CD4-positive, alpha-beta memory T cell (primary cell): ENCODE measurements around the gene SWAP70. TPM values are rescaled to one million over a fixed set of nuclear protein-coding genes. Genes with fewer than 3 reads are reported as not detected.

ENCODE experiments used
- CTCF ChIA-PET: fragments of 350-600 bp; sonication (Branson Sonifier 250); formaldehyde crosslinking; loops from one replicate; lab custom pipeline; 2021; ENCODE audit warnings: inconsistent platforms; ENCODE audit not compliant: partially characterized antibody; lab: Charles Lee
- POLR2A ChIA-PET: fragments of 350-600 bp; sonication (Branson Sonifier 250); formaldehyde crosslinking; loops from one replicate; lab custom pipeline; 2021; ENCODE audit not compliant: partially characterized antibody; lab: Charles Lee
- DNase-seq, 5 donors: peaks; one replicate each; pipeline versions ENCODE4 v3.0.0 to v3.0.0-alpha.2; 2020 to 2022; ENCODE audit warnings: mixed read lengths in 1 of 5
- H3K27ac ChIP-seq: one replicate; pipeline ENCODE4 v1.7.0; 2013; ENCODE audit warnings: low read depth, low read length
- H3K27me3 ChIP-seq: 2 replicates; pipeline ENCODE4 v1.7.0; 2013; ENCODE audit warnings: mild to moderate bottlenecking, low read length, moderate library complexity; ENCODE audit not compliant: insufficient read depth
- H3K36me3 ChIP-seq: 2 replicates; pipeline ENCODE4 v1.7.0; 2013; ENCODE audit warnings: mild to moderate bottlenecking, low read length, moderate library complexity; ENCODE audit not compliant: insufficient read depth
- H3K4me1 ChIP-seq: 2 replicates; pipeline ENCODE4 v1.7.0; 2013; ENCODE audit warnings: mild to moderate bottlenecking, low read length, moderate library complexity; ENCODE audit not compliant: insufficient read depth
- H3K4me3 ChIP-seq, 2 donors: one replicate each; pipeline ENCODE4 v1.7.0; 2013; ENCODE audit warnings: low read length in 2 of 2, mild to moderate bottlenecking in 1 of 2
- H3K9me3 ChIP-seq, 2 donors: one replicate each; pipeline ENCODE4 v1.7.0; 2013; ENCODE audit warnings: low read length in 2 of 2, control low read depth in 1 of 2; ENCODE audit not compliant: control insufficient read depth in 1 of 2
- H3K27ac Mint-ChIP-seq, 7 donors: one replicate each; pipeline ENCODE4 v1.8.0; 2020 to 2021; ENCODE audit warnings: mixed read lengths in 7 of 7, mild to moderate bottlenecking in 6 of 7, inconsistent platforms in 3 of 7, moderate library complexity in 3 of 7
- H3K27me3 Mint-ChIP-seq, 2 donors: one replicate each; pipeline ENCODE4 v1.8.0; 2020 to 2021; ENCODE audit warnings: mixed read lengths in 2 of 2
- H3K36me3 Mint-ChIP-seq, 2 donors: one replicate each; pipeline ENCODE4 v1.8.0; 2020 to 2021; ENCODE audit warnings: mixed read lengths in 2 of 2, inconsistent platforms in 1 of 2, mild to moderate bottlenecking in 1 of 2
- H3K4me1 Mint-ChIP-seq, 4 donors: one replicate each; pipeline ENCODE4 v1.8.0; 2020 to 2021; ENCODE audit warnings: mixed read lengths in 4 of 4, mild to moderate bottlenecking in 1 of 4
- H3K4me3 Mint-ChIP-seq, 8 donors: one replicate each; pipeline ENCODE4 v1.8.0; 2020 to 2021; ENCODE audit warnings: mixed read lengths in 8 of 8, mild to moderate bottlenecking in 7 of 8, moderate library complexity in 6 of 8, inconsistent platforms in 3 of 8
- H3K9me3 Mint-ChIP-seq, 8 donors: one replicate each; pipeline ENCODE4 v1.8.0; 2020 to 2021; ENCODE audit warnings: mixed read lengths in 8 of 8, mild to moderate bottlenecking in 5 of 8, inconsistent platforms in 3 of 8, moderate library complexity in 1 of 8
- intact Hi-C: fragments of 100-400 bp; cut with micrococcal nuclease; formaldehyde crosslinking; loops from one replicate; pipeline ENCODE4 v1.15.1; 2023
- polyA plus RNA-seq, 2 donors: library from polyadenylated mRNA; unstranded; fragments of 300-500 nt; fragmentation: Illumina TruSeq; gene quantifications; one replicate each; pipeline ENCODE4 v1.2.3, GENCODE V29; 2021
- total RNA-seq, 2 experiments: library from RNA; stranded (reverse); gene quantifications; one replicate each; pipeline ENCODE4 v1.2.3, GENCODE V29; 2021

SWAP70 gene
- total and polyA plus RNA-seq, 4 experiments from 2014 or later: 2.2 to 6.6 (median 4.9) TPM

- ChIA-PET CTCF (interaction anchor here (1.6 kb wide), 1 partner anchor 511 kb away, joined by 3 read pairs; no protein-coding TSS in a partner anchor), POLR2A (no interaction called here)
- Histone ChIP-seq H3K27me3 (no peaks in the 10 kb centered on the region), H3K9me3 (no peaks in the 10 kb centered on the region), H3K4me1 (no peaks in the 10 kb centered on the region), H3K27ac (no peak overlapping the region), H3K4me3 (no peak overlapping the region), H3K36me3 (no peaks in the 10 kb centered on the region)
- H3K36me3 Mint-ChIP-seq: peaks cover 2 to 5% of the 10 kb centered on the region in 2 donors
- no peak overlapping the region for H3K27ac Mint-ChIP-seq
- H3K9me3 Mint-ChIP-seq: no peaks in the 10 kb centered on the region
- H3K27me3 Mint-ChIP-seq: no peaks in the 10 kb centered on the region
- no peaks in the 10 kb centered on the region for H3K4me1 Mint-ChIP-seq
- H3K4me3 Mint-ChIP-seq: no peak overlapping the region
- intact Hi-C loops: no loop called here
- no peak for DNase-seq
These were observed 133.0 kb downstream of the SWAP70 start for GRCh38 chr11:9796854-9797253.

DNA sequence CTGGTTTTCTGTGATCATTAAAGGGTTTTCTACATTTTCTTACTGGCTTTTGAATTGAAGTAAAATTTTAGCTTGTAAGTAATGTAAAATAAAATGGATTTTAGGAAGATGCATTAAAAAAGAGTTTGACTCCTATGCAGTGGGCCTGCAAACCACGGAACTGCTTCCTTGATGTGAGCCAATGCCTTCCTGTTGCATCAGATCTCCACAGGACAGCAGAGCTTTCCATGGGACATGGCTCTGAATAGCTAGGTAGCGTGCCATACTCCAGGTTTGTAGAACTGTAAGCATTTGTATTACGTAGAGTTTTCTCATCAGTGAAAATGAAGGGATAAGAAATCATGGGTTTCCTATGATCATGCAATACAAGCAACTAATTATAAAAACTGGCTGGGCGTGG lies 133.4 kb downstream of the SWAP70 start:
- H3K27ac Mint-ChIP-seq: no peak overlapping the region

GRCh38 chr11:9799886-9800285 lies 136.0 kb downstream of the SWAP70 start:
- H3K27me3 Mint-ChIP-seq: no peaks in the 10 kb centered on the region
- Histone ChIP-seq H3K27ac (no peak overlapping the region), H3K27me3 (no peaks in the 10 kb centered on the region), H3K4me1 (no peaks in the 10 kb centered on the region), H3K4me3 (no peak overlapping the region), H3K9me3 (no peaks in the 10 kb centered on the region), H3K36me3 (no peaks in the 10 kb centered on the region)
- CTCF ChIA-PET: no interaction called here
- H3K9me3 Mint-ChIP-seq: no peaks in the 10 kb centered on the region
- H3K4me1 Mint-ChIP-seq: no peaks in the 10 kb centered on the region
- peaks cover 0 to 9% of the 10 kb centered on the region in 2 donors for H3K36me3 Mint-ChIP-seq
- intact Hi-C loops: no loop called here
- DNase-seq: no peak
- no peak overlapping the region for H3K27ac Mint-ChIP-seq
- H3K4me3 Mint-ChIP-seq: no peak overlapping the region
- POLR2A ChIA-PET: no interaction called here

More for the DNA sequence above, 133.4 kb downstream of the SWAP70 start:
- H3K27me3 Mint-ChIP-seq: no peaks in the 10 kb centered on the region
- no peaks in the 10 kb centered on the region for H3K27me3 ChIP-seq
- no peaks in the 10 kb centered on the region for H3K4me1 ChIP-seq
- intact Hi-C loops: no loop called here
- no peaks in the 10 kb centered on the region for H3K9me3 ChIP-seq
- ChIA-PET CTCF (interaction anchor here (1.6 kb wide), 1 partner anchor 510 kb away, joined by 3 read pairs; no protein-coding TSS in a partner anchor), POLR2A (no interaction called here)
- no peak for DNase-seq
- H3K9me3 Mint-ChIP-seq: no peaks in the 10 kb centered on the region
- H3K36me3 Mint-ChIP-seq: peaks cover 2 to 4% of the 10 kb centered on the region in 2 donors
- no peak overlapping the region for H3K27ac ChIP-seq
- no peak overlapping the region for H3K4me3 Mint-ChIP-seq
- H3K4me3 ChIP-seq: no peak overlapping the region
- no peaks in the 10 kb centered on the region for H3K4me1 Mint-ChIP-seq
- H3K36me3 ChIP-seq: no peaks in the 10 kb centered on the region

GRCh38 chr11:9802291-9802861 lies 138.5 kb downstream of the SWAP70 start:
- H3K4me1 ChIP-seq: no peaks in the 10 kb centered on the region
- H3K27me3 Mint-ChIP-seq: no peaks in the 10 kb centered on the region
- CTCF ChIA-PET: interaction anchor here (0.8 kb wide), 1 partner anchor 35 kb away, joined by 3 read pairs; no protein-coding TSS in a partner anchor
- H3K27ac ChIP-seq: no peak overlapping the region
- H3K9me3 ChIP-seq: no peaks in the 10 kb centered on the region
- peaks cover 16 to 23% of the 10 kb centered on the region in 2 donors for H3K36me3 Mint-ChIP-seq
- POLR2A ChIA-PET: no interaction called here
- H3K27ac Mint-ChIP-seq: no peak overlapping the region
- no peaks in the 10 kb centered on the region for H3K9me3 Mint-ChIP-seq
- H3K4me1 Mint-ChIP-seq: no peaks in the 10 kb centered on the region
- DNase-seq: no peak
- H3K4me3 ChIP-seq: no peak overlapping the region
- no peaks in the 10 kb centered on the region for H3K27me3 ChIP-seq
- intact Hi-C loops: no loop called here
- H3K36me3 ChIP-seq: no peaks in the 10 kb centered on the region
- no peak overlapping the region for H3K4me3 Mint-ChIP-seq

Other genes starting within 250 kb of the SWAP70 start
- 10 to 100 TPM; 50.5 to 51.1 TPM for gene ZNF143, start 203.1 kb upstream of the SWAP70 start, total RNA-seq
- gene ZNF143, start 203.1 kb upstream of the SWAP70 start, polyA plus RNA-seq: 10 to 100 TPM; 41.7 to 54.6 TPM
- gene WEE1, start 90.4 kb upstream of the SWAP70 start, total RNA-seq: 10 to 100 TPM; 11.1 to 11.7 TPM
- gene WEE1, start 90.4 kb upstream of the SWAP70 start, polyA plus RNA-seq: 1 to 10 TPM; 5.8 to 8.2 TPM